Activated B cell treated with CpG ODN at 0.5 μM for 24 hours (primary cell): ENCODE data around the gene PTMS. TPM values are rescaled to one million over a fixed set of nuclear protein-coding genes. Genes with fewer than 3 reads are reported as not detected.

Experiments
- ATAC-seq: fragments of 200-7000 bp; cut with Tn5 transposase; one replicate; pipeline ENCODE4 v1.10.0; 2021; ENCODE audit warnings: low read depth, mild to moderate bottlenecking, moderate library complexity
- CTCF ChIA-PET: fragments of 350-600 bp; sonication (Branson Sonifier 250); formaldehyde crosslinking; loops from one replicate; lab custom pipeline; 2021; ENCODE audit warnings: antibody characterized with exemption; lab: Charles Lee
- POLR2A ChIA-PET: fragments of 350-600 bp; sonication (Branson Sonifier 250); formaldehyde crosslinking; loops from one replicate; lab custom pipeline; 2021; ENCODE audit warnings: antibody characterized with exemption; lab: Charles Lee
- DNase-seq: peaks from one replicate; pipeline ENCODE4 v3.0.0; 2022
- H3K27ac Mint-ChIP-seq: one replicate; pipeline ENCODE4 v1.8.0; 2020; ENCODE audit warnings: mixed read lengths
- H3K27me3 Mint-ChIP-seq: one replicate; pipeline ENCODE4 v1.8.0; 2021; ENCODE audit warnings: mixed read lengths
- H3K36me3 Mint-ChIP-seq: one replicate; pipeline ENCODE4 v1.8.0; 2021; ENCODE audit warnings: low read depth, mixed read lengths
- H3K4me1 Mint-ChIP-seq: one replicate; pipeline ENCODE4 v1.8.0; 2021; ENCODE audit warnings: mixed read lengths
- H3K4me3 Mint-ChIP-seq: one replicate; pipeline ENCODE4 v1.8.0; 2020; ENCODE audit warnings: mild to moderate bottlenecking, mixed read lengths
- H3K9me3 Mint-ChIP-seq: one replicate; pipeline ENCODE4 v1.8.0; 2020; ENCODE audit warnings: mixed read lengths
- intact Hi-C: fragments of 100-400 bp; cut with micrococcal nuclease; formaldehyde crosslinking; loops from one replicate; pipeline ENCODE4 v1.15.1; 2024
- total RNA-seq: library from RNA; stranded (reverse); gene quantifications from 2 replicates; pipeline ENCODE4 v1.2.3, GENCODE V29; 2022
- TF ChIP-seq, protein P1 (sequence below): fragments of 200-600 bp; IDR thresholded peaks from one replicate; pipeline ENCODE4 v1.8.0; 2022; ENCODE audit warnings: antibody characterized with exemption, mild to moderate bottlenecking

PTMS gene
- total RNA-seq, 1 donor from 2014 or later, result 4.8 TPM

DNA sequence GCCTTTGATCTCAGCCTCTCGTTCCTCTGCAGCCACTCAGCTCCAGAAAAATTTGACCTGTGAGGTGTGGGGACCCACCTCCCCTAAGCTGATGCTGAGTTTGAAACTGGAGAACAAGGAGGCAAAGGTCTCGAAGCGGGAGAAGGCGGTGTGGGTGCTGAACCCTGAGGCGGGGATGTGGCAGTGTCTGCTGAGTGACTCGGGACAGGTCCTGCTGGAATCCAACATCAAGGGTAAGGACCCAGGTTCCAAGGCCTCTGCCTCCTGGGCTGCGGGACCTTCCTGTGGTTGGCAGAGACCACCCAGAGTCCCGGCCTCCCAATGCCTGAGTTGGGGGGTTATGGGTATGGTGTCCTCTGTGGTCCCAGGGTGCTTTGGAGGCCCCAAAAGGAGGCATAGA, 50.9 kb downstream of the PTMS start:
- ATAC-seq, result no peak
- ChIA-PET POLR2A (no interaction called here), CTCF (no interaction called here)
- DNase-seq, result no peak
- TF ChIP-seq, protein P1, sequence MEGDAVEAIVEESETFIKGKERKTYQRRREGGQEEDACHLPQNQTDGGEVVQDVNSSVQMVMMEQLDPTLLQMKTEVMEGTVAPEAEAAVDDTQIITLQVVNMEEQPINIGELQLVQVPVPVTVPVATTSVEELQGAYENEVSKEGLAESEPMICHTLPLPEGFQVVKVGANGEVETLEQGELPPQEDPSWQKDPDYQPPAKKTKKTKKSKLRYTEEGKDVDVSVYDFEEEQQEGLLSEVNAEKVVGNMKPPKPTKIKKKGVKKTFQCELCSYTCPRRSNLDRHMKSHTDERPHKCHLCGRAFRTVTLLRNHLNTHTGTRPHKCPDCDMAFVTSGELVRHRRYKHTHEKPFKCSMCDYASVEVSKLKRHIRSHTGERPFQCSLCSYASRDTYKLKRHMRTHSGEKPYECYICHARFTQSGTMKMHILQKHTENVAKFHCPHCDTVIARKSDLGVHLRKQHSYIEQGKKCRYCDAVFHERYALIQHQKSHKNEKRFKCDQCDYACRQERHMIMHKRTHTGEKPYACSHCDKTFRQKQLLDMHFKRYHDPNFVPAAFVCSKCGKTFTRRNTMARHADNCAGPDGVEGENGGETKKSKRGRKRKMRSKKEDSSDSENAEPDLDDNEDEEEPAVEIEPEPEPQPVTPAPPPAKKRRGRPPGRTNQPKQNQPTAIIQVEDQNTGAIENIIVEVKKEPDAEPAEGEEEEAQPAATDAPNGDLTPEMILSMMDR, result no peak
- Mint-ChIP-seq H3K4me1 (peaks cover 24% of the 10 kb centered on the region), H3K27me3 (peaks cover 15% of the 10 kb centered on the region), H3K9me3 (no peaks in the 10 kb centered on the region), H3K4me3 (no peak overlapping the region), H3K36me3 (no peaks in the 10 kb centered on the region), H3K27ac (no peak overlapping the region)
- intact Hi-C loops, result no loop called here

DNA sequence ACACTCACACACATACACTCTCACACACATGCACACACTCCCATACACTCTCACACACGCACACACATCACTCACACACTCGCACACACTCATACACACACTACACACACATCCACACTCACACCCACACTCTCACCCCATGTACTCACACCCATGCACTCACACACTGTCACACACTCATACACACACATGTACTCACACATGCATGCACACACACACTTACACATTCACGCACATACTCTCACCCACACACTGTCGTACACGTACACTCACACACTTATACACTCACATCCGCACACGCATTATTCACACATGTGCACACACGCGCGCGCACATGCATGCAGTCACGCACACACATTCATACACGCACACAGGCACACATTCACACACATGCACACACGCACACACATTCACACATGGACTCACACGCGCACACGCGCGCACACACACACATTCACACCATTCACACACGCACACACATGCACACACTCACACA, 51.5 kb downstream of the PTMS start:
- TF ChIP-seq, protein P1, result no peak
- DNase-seq (no peak), ATAC-seq (no peak)
- POLR2A ChIA-PET, result no interaction called here
- Mint-ChIP-seq H3K36me3 (no peaks in the 10 kb centered on the region), H3K4me1 (peaks cover 21% of the 10 kb centered on the region), H3K9me3 (no peaks in the 10 kb centered on the region), H3K4me3 (no peak overlapping the region), H3K27ac (no peak overlapping the region), H3K27me3 (peaks cover 20% of the 10 kb centered on the region)
- CTCF ChIA-PET, result no interaction called here
- intact Hi-C loops, result no loop called here

DNA sequence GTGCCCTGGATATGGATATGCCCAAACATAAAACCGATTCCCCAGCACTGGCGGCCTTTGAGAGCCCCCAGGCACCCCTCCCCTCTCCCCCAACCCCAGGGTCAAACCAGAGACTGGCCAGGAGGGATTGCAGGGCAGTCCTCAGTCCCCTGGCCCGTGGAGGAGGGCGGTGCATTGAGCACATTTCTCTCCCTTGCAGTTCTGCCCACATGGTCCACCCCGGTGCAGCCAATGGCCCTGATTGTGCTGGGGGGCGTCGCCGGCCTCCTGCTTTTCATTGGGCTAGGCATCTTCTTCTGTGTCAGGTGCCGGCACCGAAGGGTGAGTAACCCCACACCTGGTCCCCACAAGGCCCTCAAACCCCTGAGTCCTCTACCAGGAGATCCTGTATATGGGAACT, 52.1 kb downstream of the PTMS start:
- intact Hi-C loops, result no loop called here
- POLR2A ChIA-PET, result no interaction called here
- no peak for ATAC-seq
- no peak for DNase-seq
- Mint-ChIP-seq H3K27ac (no peak overlapping the region), H3K27me3 (peaks cover 25% of the 10 kb centered on the region), H3K36me3 (no peaks in the 10 kb centered on the region), H3K9me3 (no peaks in the 10 kb centered on the region), H3K4me3 (no peak overlapping the region), H3K4me1 (peaks cover 18% of the 10 kb centered on the region)
- TF ChIP-seq, protein P1, result no peak
- CTCF ChIA-PET, result no interaction called here

DNA sequence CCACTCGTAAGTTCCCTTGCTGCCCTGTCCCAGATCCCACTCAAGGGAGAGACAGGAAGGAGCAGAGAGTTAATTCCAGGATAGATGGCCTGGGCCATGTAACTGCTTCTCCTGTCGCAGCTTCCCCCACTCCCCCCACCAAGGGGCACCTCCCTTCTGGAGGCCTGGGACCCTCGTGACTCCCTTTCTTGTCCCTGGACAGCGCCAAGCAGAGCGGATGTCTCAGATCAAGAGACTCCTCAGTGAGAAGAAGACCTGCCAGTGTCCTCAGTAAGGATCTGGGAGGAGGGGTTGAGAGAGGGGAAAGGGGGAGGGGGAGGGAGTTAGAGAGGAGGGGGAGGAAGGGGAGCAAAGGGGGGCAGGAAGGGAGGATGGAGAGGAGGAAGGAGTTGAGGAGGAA, 52.5 kb downstream of the PTMS start:
- CTCF ChIA-PET, result no interaction called here
- TF ChIP-seq, protein P1, result no peak
- no peak overlapping the region for H3K4me3 Mint-ChIP-seq

DNA sequence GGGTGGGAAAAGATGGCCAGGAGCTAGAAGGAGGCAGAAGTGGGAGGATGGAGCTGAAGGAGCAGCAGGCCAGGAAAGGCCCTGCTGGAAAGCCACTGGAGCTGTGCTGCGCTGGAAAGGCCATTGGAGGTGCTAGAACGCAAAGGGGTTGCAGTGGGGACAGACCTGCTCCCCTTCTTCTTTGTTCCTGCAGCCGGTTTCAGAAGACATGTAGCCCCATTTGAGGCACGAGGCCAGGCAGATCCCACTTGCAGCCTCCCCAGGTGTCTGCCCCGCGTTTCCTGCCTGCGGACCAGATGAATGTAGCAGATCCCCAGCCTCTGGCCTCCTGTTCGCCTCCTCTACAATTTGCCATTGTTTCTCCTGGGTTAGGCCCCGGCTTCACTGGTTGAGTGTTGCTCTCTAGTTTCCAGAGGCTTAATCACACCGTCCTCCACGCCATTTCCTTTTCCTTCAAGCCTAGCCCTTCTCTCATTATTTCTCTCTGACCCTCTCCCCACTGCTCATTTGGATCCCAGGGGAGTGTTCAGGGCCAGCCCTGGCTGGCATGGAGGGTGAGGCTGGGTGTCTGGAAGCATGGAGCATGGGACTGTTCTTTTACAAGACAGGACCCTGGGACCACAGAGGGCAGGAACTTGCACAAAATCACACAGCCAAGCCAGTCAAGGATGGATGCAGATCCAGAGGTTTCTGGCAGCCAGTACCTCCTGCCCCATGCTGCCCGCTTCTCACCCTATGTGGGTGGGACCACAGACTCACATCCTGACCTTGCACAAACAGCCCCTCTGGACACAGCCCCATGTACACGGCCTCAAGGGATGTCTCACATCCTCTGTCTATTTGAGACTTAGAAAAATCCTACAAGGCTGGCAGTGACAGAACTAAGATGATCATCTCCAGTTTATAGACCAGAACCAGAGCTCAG, 53.2 kb downstream of the PTMS start:
- ChIA-PET POLR2A (no interaction called here), CTCF (no interaction called here)
- TF ChIP-seq, protein P1, result no peak
- Mint-ChIP-seq H3K4me3 (no peak overlapping the region), H3K27ac (no peak overlapping the region), H3K9me3 (no peaks in the 10 kb centered on the region), H3K4me1 (peaks cover 16% of the 10 kb centered on the region), H3K27me3 (peaks cover 31% of the 10 kb centered on the region), H3K36me3 (no peaks in the 10 kb centered on the region)
- DNase-seq, result no peak
- intact Hi-C loops, result no loop called here
- ATAC-seq, result no peak

More for the DNA sequence above, 52.5 kb downstream of the PTMS start:
- intact Hi-C loops, result no loop called here
- Mint-ChIP-seq H3K27me3 (peaks cover 27% of the 10 kb centered on the region), H3K4me1 (peaks cover 16% of the 10 kb centered on the region), H3K36me3 (no peaks in the 10 kb centered on the region), H3K27ac (no peak overlapping the region), H3K9me3 (no peaks in the 10 kb centered on the region)
- no peak for ATAC-seq
- POLR2A ChIA-PET, result no interaction called here
- no peak for DNase-seq
